K562 (cell line): ENCODE results near the gene RIMKLB.

Experiments
- FOSL1 ChIP-seq: fragments of 200-800 bp; sonication (Bioruptor generic); conservative IDR thresholded peaks from 2 replicates; pipeline ENCODE4 v1.6.1; 2016; ENCODE audit warnings: missing genetic modification characterization, missing compliant biosample characterization
- MYC ChIP-seq, 2 experiments: fragments of 250-450 bp in 1 of 2; sonication (Bioruptor Pico) in 1 of 2; IDR thresholded peaks; 2 replicates each; pipeline versions ENCODE4 v1.5.1 to v1.6.1; 2012 to 2021; ENCODE audit warnings: low read depth in 2 of 2, borderline replicate concordance in 1 of 2, improper control_type of control experiment in 1 of 2, low read length in 1 of 2, mild to moderate bottlenecking in 1 of 2, moderate library complexity in 1 of 2
- NFIC ChIP-seq: fragments of 450-650 bp; IDR thresholded peaks from 2 replicates; pipeline ENCODE4 v1.6.1; 2017; ENCODE audit warnings: mild to moderate bottlenecking, inconsistent platforms
- PHF8 ChIP-seq: fragments of 200-600 bp; sonication (generic); IDR thresholded peaks from 2 replicates; pipeline ENCODE4 v1.6.1; 2012; ENCODE audit warnings: mixed run types, mild to moderate bottlenecking, inconsistent platforms, low read length, moderate library complexity, borderline replicate concordance
- SMAD1 ChIP-seq: fragments of 150-350 bp; IDR thresholded peaks from 2 replicates; pipeline ENCODE4 v1.6.1; 2014; ENCODE audit warnings: low read length, low read depth; ENCODE audit not compliant: partially characterized antibody
- TBP ChIP-seq: optimal IDR thresholded peaks from 2 replicates; pipeline ENCODE3; 2011; ENCODE audit warnings: low read depth, low read length, improper control_type of control experiment
- USF2 ChIP-seq: sonication (generic); formaldehyde crosslinking; IDR thresholded peaks from 2 replicates; pipeline ENCODE4 v1.5.0; 2020; ENCODE audit warnings: missing genetic modification reagents
- ZNF707 ChIP-seq: fragments of 250-450 bp; sonication (Bioruptor Pico); conservative IDR thresholded peaks from 2 replicates; pipeline ENCODE4 v1.8.0; 2022; ENCODE audit warnings: inconsistent platforms, mild to moderate bottlenecking, moderate library complexity

- TF ChIP-seq MYC (IDR thresholded peaks at IDR 0.05; ENCODE audit: low read depth, low read length), result no peak
- TF ChIP-seq MYC (CRISPR knock-in tag; IDR thresholded peaks at IDR 0.05; ENCODE audit: borderline replicate concordance, low read depth), result no peak
- TF ChIP-seq FOSL1, result no peak
- TF ChIP-seq NFIC, result no peak
- no peak for TF ChIP-seq SMAD1
- no peak for TF ChIP-seq PHF8
- no peak for TF ChIP-seq TBP
- TF ChIP-seq USF2 (CRISPR knock-in tag), result no peak
- no peak for TF ChIP-seq ZNF707 (CRISPR knock-in tag)
Observed at GRCh38 chr12:8665759-8666158, 32.0 kb upstream of the RIMKLB start.
